HEK293 (cell line): Measurements from ENCODE around the gene GLTP.

ENCODE experiments used
- ZNF121 ChIP-seq: fragments of 450-650 bp; formaldehyde crosslinking; IDR thresholded peaks from 2 replicates; pipeline ENCODE4 v1.5.1; 2016; ENCODE audit warnings: missing biosample characterization, missing genetic modification characterization
- ZSCAN30 ChIP-seq: fragments of 450-650 bp; IDR thresholded peaks from 2 replicates; pipeline ENCODE4 v1.5.1; 2018; ENCODE audit warnings: missing biosample characterization, mild to moderate bottlenecking, missing genetic modification characterization, moderate library complexity

DNA sequence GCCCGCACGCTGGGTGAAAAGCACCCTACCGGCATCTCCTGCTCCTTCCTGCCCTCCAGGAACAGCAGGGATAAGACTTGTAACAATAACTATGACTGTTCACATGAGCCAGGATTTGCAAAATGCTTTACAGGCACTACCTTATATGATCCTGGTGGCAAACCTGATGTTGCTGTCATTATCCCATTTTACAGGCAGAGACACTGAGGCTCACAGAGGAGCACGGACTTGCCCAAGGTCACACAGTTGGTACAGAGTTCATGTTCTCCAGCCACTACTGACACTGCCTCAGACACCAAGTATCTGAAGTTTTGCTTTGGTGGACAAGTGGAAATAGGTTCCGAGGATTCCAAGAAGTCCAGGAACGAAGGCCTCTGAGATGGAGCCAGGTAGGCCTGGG lies 22.6 kb downstream of the GLTP start:
- TF ChIP-seq ZNF121 (tag by site-specific recombination) (no peak), ZSCAN30 (tag by site-specific recombination) (no peak)
